ENCODE measurements around the gene SULT4A1.

The SULT4A1 gene

DNA sequence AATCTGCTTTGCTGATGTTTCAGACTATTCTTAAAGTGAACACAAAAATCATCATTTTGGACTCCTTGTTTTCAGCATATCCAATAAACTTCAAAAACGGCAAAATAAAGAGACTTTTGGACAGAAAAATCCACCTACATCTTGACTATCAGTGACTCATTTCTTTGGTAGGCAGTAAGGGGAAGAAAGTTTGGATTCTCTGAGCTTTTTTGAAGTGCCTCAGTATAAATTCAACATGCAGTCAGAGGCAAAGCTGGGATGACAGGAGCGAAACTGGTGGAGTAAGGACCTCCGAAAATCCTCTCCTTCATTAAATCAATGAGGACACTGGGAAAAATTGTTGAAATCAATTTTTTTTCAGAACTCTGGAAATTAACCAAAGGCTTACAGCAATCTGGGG is 79.9 kb downstream of the SULT4A1 start:
- TF ChIP-seq, protein P1, sequence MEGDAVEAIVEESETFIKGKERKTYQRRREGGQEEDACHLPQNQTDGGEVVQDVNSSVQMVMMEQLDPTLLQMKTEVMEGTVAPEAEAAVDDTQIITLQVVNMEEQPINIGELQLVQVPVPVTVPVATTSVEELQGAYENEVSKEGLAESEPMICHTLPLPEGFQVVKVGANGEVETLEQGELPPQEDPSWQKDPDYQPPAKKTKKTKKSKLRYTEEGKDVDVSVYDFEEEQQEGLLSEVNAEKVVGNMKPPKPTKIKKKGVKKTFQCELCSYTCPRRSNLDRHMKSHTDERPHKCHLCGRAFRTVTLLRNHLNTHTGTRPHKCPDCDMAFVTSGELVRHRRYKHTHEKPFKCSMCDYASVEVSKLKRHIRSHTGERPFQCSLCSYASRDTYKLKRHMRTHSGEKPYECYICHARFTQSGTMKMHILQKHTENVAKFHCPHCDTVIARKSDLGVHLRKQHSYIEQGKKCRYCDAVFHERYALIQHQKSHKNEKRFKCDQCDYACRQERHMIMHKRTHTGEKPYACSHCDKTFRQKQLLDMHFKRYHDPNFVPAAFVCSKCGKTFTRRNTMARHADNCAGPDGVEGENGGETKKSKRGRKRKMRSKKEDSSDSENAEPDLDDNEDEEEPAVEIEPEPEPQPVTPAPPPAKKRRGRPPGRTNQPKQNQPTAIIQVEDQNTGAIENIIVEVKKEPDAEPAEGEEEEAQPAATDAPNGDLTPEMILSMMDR (IDR thresholded peaks at IDR 0.05; ENCODE audit: low read depth, low read length, missing control alignments), result no peak
- DNase-seq (ENCODE audit: low read depth), result no peak
- H3K4me3 ChIP-seq (ENCODE audit: low read depth, low read length), result no peak overlapping the region
- in situ Hi-C loops (cut with HindIII; ENCODE audit: low sequenced_read_pairs), result no loop called here

DNA sequence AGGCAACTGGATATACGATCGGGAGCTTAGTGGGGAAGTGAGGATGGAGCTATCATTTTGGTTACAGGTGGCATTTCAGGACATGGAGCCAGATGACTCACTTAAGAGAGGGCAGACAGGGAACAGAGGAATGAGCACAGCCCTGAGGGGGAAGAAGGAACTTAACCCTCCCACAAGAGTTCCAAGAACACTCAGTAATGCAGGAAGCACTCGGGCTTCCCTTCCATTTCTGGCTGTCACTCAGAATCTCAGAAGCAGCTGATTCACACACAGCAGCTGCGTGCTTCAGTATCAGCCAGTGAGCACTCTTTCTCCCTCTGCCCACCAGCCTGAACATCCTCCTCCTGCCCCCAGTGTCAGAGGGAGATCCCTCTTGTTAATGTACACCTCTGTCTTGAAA is 85.0 kb downstream of the SULT4A1 start:
- TF ChIP-seq, protein P1 (IDR thresholded peaks at IDR 0.05; ENCODE audit: low read depth, low read length, missing control alignments), result no peak
- DNase-seq (ENCODE audit: low read depth), result no peak

DNA sequence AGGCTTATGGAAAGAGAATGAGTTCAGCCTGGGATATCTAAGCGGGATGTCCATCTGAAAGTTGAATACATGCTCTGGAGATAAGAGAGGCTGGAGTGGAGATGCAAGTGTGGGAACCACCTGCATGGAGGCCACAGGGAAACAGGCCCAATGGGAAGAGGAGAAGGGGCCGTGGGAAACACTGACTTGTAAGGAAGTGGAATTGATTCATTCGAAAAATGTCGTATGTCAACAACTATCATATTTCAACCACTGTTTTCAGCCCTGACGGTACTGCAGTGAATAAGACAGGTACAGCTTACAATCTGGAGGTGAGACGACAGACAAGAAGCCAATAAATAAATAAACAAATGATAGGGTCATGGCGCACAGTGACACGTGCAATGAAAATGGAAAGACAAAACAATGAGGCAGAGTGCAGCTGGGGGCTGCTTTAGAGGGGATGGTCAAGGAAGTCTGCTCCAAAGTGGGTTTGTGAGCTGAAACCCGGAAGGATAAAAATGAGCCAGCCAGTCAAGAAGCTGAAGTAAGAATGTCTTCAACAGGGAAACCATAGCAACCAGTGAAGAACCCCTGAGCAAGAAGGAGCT is 86.1 kb downstream of the SULT4A1 start:
- no peak overlapping the region for H3K4me3 ChIP-seq (ENCODE audit: low read depth, low read length)
- in situ Hi-C loops (cut with HindIII; ENCODE audit: low sequenced_read_pairs), result no loop called here
- no peak for DNase-seq (ENCODE audit: low read depth)
- TF ChIP-seq, protein P1 (IDR thresholded peaks at IDR 0.05; ENCODE audit: low read depth, low read length, missing control alignments), result no peak

More for the DNA sequence above, 85.0 kb downstream of the SULT4A1 start:
- in situ Hi-C loops (cut with HindIII; ENCODE audit: low sequenced_read_pairs), result no loop called here
- H3K4me3 ChIP-seq (ENCODE audit: low read depth, low read length), result no peak overlapping the region

Data from astrocyte of the cerebellum (primary cell).